ENCODE measurements around the gene PCNX3. TPM values are rescaled to one million over a fixed set of nuclear protein-coding genes. Genes with fewer than 3 reads are reported as not detected.
A peak's percentile ranks its signal among the peaks of the same experiment; 100 is the strongest.

The PCNX3 gene
- total and polyA plus RNA-seq, 2 of the 13 experiments (the other 11 are each of a cell fraction or from before 2014, with no cell fraction given) = 16.2 to 23.0 TPM

DNA sequence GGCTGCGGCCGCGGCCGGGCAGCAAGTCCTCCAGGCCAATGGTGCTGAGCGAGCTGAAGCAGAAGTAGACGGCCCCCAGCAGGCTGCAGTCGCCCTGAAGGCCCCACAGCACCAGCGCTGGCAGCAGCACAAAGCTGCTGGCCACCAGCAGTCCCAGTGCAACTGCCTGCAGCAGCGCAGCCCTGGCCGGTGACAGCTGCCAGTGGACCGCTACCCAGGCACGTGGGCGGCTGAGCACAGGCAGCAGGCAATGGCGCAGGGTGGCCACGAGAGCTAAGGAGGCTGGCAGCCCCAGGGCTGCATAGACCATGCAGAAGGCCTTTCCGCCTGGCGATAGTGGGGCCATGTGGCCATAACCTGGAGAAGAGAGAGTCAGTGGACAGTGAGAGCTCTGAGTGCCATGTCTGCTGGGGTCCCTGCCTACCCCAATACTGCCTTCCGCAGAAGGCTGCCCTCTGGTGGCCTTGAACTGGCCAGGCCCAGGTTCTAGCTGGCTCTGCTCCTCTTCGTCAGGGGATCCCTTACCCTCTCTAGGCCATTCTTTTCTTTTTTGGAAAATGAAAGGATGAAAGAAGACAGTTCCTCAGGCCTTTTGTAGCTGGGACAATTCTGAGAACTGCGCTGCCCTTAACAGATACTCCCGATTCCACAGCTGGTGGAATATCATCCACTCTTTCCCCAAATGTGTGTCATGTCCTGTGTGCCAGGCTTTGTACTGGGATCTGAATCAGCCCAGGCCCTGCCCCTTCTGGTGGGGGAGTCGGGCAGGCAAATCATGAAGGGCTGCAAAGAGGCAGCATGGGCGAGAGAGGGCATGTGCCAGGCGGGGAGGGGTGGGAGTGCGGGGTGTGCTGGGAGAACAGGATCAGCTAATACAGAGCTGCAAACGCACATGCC lies 21.8 kb upstream of the PCNX3 start (continued):
- TF ChIP-seq, protein P1, sequence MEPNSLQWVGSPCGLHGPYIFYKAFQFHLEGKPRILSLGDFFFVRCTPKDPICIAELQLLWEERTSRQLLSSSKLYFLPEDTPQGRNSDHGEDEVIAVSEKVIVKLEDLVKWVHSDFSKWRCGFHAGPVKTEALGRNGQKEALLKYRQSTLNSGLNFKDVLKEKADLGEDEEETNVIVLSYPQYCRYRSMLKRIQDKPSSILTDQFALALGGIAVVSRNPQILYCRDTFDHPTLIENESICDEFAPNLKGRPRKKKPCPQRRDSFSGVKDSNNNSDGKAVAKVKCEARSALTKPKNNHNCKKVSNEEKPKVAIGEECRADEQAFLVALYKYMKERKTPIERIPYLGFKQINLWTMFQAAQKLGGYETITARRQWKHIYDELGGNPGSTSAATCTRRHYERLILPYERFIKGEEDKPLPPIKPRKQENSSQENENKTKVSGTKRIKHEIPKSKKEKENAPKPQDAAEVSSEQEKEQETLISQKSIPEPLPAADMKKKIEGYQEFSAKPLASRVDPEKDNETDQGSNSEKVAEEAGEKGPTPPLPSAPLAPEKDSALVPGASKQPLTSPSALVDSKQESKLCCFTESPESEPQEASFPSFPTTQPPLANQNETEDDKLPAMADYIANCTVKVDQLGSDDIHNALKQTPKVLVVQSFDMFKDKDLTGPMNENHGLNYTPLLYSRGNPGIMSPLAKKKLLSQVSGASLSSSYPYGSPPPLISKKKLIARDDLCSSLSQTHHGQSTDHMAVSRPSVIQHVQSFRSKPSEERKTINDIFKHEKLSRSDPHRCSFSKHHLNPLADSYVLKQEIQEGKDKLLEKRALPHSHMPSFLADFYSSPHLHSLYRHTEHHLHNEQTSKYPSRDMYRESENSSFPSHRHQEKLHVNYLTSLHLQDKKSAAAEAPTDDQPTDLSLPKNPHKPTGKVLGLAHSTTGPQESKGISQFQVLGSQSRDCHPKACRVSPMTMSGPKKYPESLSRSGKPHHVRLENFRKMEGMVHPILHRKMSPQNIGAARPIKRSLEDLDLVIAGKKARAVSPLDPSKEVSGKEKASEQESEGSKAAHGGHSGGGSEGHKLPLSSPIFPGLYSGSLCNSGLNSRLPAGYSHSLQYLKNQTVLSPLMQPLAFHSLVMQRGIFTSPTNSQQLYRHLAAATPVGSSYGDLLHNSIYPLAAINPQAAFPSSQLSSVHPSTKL (CRISPR knock-in tag; IDR thresholded peaks at IDR 0.05) = no peak
- TF ChIP-seq ZNF30 (CRISPR knock-in tag; IDR thresholded peaks at IDR 0.05) = 0 out of 2 replicates have a peak, but pooled peaks have one; percentile 54
- peak; percentile 30; the same call in 1 of the 2 replicates for TF ChIP-seq RXRA (CRISPR knock-in tag; IDR thresholded peaks at IDR 0.05)
- TF ChIP-seq ZFP1 (CRISPR knock-in tag; IDR thresholded peaks at IDR 0.05) = no peak
- no peak for TF ChIP-seq ZNF431 (CRISPR knock-in tag; IDR thresholded peaks at IDR 0.05; ENCODE audit: borderline replicate concordance, low read depth)
- no peak for TF ChIP-seq CHD2 (IDR thresholded peaks at IDR 0.05; ENCODE audit: low read depth, low read length)
- TF ChIP-seq ZNF331 (CRISPR knock-in tag; IDR thresholded peaks at IDR 0.05) = no peak
- no peak for TF ChIP-seq ZKSCAN5 (CRISPR knock-in tag; IDR thresholded peaks at IDR 0.05)
- no peak for TF ChIP-seq ZFP82 (CRISPR knock-in tag; IDR thresholded peaks at IDR 0.05; ENCODE audit: borderline replicate concordance)
- TF ChIP-seq, protein P2, sequence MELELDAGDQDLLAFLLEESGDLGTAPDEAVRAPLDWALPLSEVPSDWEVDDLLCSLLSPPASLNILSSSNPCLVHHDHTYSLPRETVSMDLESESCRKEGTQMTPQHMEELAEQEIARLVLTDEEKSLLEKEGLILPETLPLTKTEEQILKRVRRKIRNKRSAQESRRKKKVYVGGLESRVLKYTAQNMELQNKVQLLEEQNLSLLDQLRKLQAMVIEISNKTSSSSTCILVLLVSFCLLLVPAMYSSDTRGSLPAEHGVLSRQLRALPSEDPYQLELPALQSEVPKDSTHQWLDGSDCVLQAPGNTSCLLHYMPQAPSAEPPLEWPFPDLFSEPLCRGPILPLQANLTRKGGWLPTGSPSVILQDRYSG (CRISPR knock-in tag; IDR thresholded peaks at IDR 0.05) = no peak
- TF ChIP-seq, protein P3, sequence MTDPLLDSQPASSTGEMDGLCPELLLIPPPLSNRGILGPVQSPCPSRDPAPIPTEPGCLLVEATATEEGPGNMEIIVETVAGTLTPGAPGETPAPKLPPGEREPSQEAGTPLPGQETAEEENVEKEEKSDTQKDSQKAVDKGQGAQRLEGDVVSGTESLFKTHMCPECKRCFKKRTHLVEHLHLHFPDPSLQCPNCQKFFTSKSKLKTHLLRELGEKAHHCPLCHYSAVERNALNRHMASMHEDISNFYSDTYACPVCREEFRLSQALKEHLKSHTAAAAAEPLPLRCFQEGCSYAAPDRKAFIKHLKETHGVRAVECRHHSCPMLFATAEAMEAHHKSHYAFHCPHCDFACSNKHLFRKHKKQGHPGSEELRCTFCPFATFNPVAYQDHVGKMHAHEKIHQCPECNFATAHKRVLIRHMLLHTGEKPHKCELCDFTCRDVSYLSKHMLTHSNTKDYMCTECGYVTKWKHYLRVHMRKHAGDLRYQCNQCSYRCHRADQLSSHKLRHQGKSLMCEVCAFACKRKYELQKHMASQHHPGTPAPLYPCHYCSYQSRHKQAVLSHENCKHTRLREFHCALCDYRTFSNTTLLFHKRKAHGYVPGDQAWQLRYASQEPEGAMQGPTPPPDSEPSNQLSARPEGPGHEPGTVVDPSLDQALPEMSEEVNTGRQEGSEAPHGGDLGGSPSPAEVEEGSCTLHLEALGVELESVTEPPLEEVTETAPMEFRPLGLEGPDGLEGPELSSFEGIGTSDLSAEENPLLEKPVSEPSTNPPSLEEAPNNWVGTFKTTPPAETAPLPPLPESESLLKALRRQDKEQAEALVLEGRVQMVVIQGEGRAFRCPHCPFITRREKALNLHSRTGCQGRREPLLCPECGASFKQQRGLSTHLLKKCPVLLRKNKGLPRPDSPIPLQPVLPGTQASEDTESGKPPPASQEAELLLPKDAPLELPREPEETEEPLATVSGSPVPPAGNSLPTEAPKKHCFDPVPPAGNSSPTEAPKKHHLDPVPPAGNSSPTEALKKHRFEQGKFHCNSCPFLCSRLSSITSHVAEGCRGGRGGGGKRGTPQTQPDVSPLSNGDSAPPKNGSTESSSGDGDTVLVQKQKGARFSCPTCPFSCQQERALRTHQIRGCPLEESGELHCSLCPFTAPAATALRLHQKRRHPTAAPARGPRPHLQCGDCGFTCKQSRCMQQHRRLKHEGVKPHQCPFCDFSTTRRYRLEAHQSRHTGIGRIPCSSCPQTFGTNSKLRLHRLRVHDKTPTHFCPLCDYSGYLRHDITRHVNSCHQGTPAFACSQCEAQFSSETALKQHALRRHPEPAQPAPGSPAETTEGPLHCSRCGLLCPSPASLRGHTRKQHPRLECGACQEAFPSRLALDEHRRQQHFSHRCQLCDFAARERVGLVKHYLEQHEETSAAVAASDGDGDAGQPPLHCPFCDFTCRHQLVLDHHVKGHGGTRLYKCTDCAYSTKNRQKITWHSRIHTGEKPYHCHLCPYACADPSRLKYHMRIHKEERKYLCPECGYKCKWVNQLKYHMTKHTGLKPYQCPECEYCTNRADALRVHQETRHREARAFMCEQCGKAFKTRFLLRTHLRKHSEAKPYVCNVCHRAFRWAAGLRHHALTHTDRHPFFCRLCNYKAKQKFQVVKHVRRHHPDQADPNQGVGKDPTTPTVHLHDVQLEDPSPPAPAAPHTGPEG (CRISPR knock-in tag; IDR thresholded peaks at IDR 0.05) = no peak
- TF ChIP-seq GTF3A (CRISPR knock-in tag; conservative IDR thresholded peaks at IDR 0.05) = no peak
- TF ChIP-seq, protein P4, sequence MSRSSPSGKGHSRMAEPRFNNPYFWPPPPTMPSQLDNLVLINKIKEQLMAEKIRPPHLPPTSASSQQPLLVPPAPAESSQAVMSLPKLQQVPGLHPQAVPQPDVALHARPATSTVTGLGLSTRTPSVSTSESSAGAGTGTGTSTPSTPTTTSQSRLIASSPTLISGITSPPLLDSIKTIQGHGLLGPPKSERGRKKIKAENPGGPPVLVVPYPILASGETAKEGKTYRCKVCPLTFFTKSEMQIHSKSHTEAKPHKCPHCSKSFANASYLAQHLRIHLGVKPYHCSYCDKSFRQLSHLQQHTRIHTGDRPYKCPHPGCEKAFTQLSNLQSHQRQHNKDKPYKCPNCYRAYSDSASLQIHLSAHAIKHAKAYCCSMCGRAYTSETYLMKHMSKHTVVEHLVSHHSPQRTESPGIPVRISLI (CRISPR knock-in tag; IDR thresholded peaks at IDR 0.05; ENCODE audit: borderline replicate concordance) = no peak
- TF ChIP-seq TBP (CRISPR knock-in tag; IDR thresholded peaks at IDR 0.05) = no peak
- TF ChIP-seq CC2D1A (CRISPR knock-in tag; IDR thresholded peaks at IDR 0.05) = no peak
- TF ChIP-seq CCDC6 (CRISPR knock-in tag; IDR thresholded peaks at IDR 0.05) = no peak
- no peak for TF ChIP-seq ZNF207 (IDR thresholded peaks at IDR 0.05; ENCODE audit: borderline replicate concordance)
- TF ChIP-seq TOE1 (CRISPR knock-in tag; IDR thresholded peaks at IDR 0.05) = no peak
